ENCODE data around the gene TMEM161A. TPM values are rescaled to one million over a fixed set of nuclear protein-coding genes. Genes with fewer than 3 reads are reported as not detected.
"Not testable (repeated sequence)": the region's sequence is repeated elsewhere in the genome, so short reads cannot be mapped to it uniquely, and the experiment has no call there.

The TMEM161A gene
- total RNA-seq, 6 experiments from 2014 or later, result 20.5 to 27.9 (median 25.4) TPM

DNA sequence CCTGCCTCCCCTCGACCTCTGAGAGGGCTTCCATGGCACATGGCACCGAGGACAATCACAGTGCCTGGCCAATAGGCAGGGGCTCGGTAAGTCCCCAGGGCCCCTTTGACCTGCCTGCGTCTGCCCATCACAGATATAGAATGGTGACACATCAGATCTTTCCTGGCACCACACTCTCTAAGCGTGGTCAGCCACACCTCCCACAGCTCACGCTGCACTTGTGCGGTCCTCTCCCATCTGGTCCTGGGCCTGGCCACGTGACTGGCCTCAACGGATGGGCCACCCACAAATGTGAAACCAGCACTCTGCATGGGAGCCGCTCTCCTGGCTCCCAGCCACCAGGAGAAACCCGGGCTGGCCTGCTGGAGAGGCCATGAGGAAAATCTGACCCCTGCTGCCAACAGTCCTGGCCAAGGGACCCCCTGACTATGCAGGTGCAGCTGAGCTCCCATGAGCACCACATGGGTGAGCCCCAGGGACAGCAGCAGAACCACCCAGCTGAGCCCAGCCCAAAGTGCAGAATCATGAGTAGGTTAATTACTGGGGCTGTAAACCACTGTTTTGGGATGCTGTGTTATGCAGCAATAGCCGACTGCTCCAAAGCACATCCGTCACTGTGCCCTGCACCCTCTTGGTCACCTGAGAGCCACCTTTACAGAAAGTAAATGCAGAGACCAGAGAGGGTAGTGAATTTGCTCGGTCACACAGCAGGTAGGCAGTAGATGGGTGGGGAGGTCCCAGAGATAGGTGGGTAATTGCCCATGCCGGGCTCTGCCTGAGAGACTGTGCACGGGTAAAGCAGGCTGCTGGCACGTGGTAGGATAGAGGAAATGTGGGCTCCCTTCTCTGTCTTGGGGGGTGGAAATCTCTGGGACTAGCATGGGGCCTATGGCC is 41.5 kb upstream of the TMEM161A start:
- H3K4me1 Mint-ChIP-seq (ENCODE audit: low read depth), result no peaks in the 10 kb centered on the region
- TF ChIP-seq, protein P1, sequence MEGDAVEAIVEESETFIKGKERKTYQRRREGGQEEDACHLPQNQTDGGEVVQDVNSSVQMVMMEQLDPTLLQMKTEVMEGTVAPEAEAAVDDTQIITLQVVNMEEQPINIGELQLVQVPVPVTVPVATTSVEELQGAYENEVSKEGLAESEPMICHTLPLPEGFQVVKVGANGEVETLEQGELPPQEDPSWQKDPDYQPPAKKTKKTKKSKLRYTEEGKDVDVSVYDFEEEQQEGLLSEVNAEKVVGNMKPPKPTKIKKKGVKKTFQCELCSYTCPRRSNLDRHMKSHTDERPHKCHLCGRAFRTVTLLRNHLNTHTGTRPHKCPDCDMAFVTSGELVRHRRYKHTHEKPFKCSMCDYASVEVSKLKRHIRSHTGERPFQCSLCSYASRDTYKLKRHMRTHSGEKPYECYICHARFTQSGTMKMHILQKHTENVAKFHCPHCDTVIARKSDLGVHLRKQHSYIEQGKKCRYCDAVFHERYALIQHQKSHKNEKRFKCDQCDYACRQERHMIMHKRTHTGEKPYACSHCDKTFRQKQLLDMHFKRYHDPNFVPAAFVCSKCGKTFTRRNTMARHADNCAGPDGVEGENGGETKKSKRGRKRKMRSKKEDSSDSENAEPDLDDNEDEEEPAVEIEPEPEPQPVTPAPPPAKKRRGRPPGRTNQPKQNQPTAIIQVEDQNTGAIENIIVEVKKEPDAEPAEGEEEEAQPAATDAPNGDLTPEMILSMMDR (IDR thresholded peaks at IDR 0.05), result no peak
- no peak overlapping the region for H3K4me3 Mint-ChIP-seq
- H3K36me3 Mint-ChIP-seq (ENCODE audit: low read depth), result peaks cover 30% of the 10 kb centered on the region
- DNase-seq, result no peak
- H3K27ac Mint-ChIP-seq, result no peak overlapping the region
- no peaks in the 10 kb centered on the region; the same call in 1 of the 2 replicates for H3K27me3 Mint-ChIP-seq (ENCODE audit: insufficient read depth)
- H3K9me3 Mint-ChIP-seq, result no peaks in the 10 kb centered on the region; the same call in 1 of the 2 replicates

DNA sequence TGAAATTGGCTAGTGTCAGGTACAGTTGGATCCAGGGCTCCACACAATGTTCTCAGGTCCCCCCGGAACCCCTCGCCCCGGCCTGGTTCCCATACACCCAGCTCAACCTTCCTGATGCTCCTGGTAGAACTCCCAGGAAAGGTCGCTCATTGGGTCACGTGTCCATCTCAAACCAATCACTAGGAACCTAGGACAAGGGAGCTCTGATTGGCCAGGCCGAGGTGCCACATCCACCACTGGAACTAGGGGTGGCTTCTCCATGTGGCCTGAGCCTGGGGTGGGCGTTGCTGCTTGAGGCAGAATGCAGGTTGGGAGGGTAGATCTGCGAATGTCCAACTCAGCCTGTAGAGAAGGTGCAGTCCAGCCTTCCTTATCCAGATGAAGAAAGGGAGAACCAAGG is 38.7 kb upstream of the TMEM161A start:
- no peaks in the 10 kb centered on the region for H3K4me1 Mint-ChIP-seq (ENCODE audit: low read depth)

DNA sequence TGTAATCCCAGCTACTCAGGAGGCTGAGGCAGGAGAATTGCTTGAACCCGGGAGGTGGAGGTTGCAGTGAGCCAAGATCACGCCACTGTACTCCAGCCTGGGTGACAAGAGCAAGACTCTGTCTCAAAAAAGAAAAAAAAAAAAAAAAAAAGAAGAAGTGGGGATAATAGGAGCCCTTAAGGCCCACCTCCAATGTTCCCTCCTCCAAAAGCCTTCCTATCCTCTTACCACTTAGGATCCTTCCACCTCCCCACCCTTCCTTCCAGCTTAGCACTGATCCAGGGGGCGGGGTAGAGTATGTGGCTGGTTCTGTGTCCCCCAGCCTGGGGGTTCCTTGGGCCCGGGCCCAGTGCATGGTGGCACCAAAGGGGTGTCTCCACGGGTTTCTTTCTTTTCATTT is 35.0 kb upstream of the TMEM161A start:
- not testable (repeated sequence) for H3K27ac Mint-ChIP-seq; DNase-seq; H3K4me3 Mint-ChIP-seq; H3K36me3 Mint-ChIP-seq (ENCODE audit: low read depth); H3K9me3 Mint-ChIP-seq; H3K27me3 Mint-ChIP-seq (ENCODE audit: insufficient read depth); H3K4me1 Mint-ChIP-seq (ENCODE audit: low read depth)

More for the DNA sequence above, 38.7 kb upstream of the TMEM161A start:
- Mint-ChIP-seq H3K9me3 (no peaks in the 10 kb centered on the region; the same call in 1 of the 2 replicates), H3K27ac (no peak overlapping the region), H3K4me3 (no peak overlapping the region), H3K36me3 (ENCODE audit: low read depth) (peaks cover 20% of the 10 kb centered on the region), H3K27me3 (ENCODE audit: insufficient read depth) (no peaks in the 10 kb centered on the region; the same call in 1 of the 2 replicates)
- TF ChIP-seq, protein P1 (IDR thresholded peaks at IDR 0.05), result no peak
- no peak for DNase-seq

DNA sequence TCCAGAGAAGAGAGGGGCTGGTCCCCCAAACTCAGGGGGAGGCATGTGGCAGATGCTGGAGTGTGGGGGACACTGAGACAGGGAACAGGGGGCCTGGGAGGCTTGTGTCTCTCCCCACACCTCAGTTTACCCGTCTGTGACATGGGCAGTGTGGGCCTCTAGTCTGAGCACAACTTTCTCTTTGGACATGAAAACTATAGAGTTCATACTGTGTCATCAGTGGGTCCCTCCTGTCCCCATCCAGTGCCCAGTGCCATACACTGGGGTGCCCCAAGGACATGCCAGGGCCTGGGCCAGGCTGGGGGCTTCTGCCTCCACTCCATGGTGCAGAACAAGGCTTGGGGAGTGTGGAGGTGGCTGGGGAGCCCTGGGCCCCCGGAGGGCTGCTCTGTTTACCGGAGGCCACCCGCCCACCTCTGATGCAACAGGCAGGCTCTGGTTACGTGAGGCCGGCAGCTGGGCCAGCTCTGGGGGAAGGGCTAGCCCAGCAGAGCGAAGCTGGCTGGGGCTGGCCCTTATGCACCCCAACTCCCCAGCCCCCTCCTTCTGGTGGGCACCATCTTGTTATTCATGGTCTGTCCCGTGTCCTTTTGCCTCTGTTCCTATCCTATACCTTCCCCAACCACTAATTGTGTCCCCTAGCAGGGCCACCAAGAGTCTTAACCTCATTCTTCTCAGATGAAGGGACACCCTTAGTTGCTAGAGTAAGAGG is 33.7 kb upstream of the TMEM161A start:
- DNase-seq, result no peak
- H3K27ac Mint-ChIP-seq, result no peak overlapping the region
- H3K4me3 Mint-ChIP-seq, result no peak overlapping the region
- peaks cover 3% of the 10 kb centered on the region; the same call in 1 of the 2 replicates for H3K36me3 Mint-ChIP-seq (ENCODE audit: low read depth)
- TF ChIP-seq, protein P1 (IDR thresholded peaks at IDR 0.05), result no peak
- H3K9me3 Mint-ChIP-seq, result no peaks in the 10 kb centered on the region
- H3K4me1 Mint-ChIP-seq (ENCODE audit: low read depth), result no peaks in the 10 kb centered on the region
- H3K27me3 Mint-ChIP-seq (ENCODE audit: insufficient read depth), result no peaks in the 10 kb centered on the region; the same call in 1 of the 2 replicates

DNA sequence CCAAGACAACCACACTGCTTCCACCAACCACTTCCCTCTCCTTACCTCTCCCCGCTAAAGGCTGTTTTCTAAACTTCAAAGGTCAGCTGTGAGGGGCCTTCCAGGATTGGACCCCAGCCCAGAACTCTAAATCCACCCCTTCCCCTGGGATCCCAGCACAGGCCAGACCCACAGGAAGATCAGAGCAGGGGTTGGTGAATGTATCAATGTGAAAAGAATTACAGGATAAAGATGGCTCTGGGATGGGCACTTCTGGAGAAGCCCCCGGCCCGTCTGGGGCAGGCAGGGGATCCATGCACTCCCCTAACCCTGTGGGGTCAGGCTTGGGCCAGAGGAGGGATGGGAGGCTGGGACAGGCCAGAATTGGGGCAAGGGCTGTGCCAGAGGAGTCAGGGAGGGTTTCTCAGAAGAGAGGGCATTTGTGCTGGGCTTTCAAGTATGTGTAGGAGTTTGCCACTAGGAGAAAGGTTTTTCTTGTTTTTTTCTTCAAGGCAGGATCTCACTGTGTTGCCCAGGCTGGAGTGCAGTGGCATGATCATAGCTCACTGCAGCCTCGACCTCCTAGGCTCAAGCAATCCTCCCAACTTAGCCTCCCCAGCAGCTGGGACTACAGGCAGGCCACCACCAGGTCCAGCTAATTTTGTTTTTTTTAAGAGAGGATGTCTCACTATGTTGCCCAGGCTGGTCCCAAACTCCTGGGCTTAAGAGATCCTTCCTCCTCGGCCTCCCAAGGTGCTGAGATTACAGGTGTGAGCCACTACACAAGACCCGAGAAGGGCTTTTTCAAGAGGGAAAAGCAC is 32.8 kb upstream of the TMEM161A start:
- no peaks in the 10 kb centered on the region for H3K9me3 Mint-ChIP-seq
- no peaks in the 10 kb centered on the region for H3K36me3 Mint-ChIP-seq (ENCODE audit: low read depth)
- H3K4me1 Mint-ChIP-seq (ENCODE audit: low read depth), result no peaks in the 10 kb centered on the region
- DNase-seq, result no peak
- no peak overlapping the region for H3K27ac Mint-ChIP-seq
- TF ChIP-seq, protein P1 (IDR thresholded peaks at IDR 0.05), result no peak
- no peak overlapping the region for H3K4me3 Mint-ChIP-seq
- H3K27me3 Mint-ChIP-seq (ENCODE audit: insufficient read depth), result no peaks in the 10 kb centered on the region; the same call in 1 of the 2 replicates

Data from HFFc6 (cell line).